H1 (cell line): ENCODE measurements around the gene RIPOR2. TPM values are rescaled to one million over a fixed set of nuclear protein-coding genes. Genes with fewer than 3 reads are reported as not detected.

Experiments used
- CTCF ChIA-PET: fragments of 300-600 bp; sonication (Branson Sonifier 250); formaldehyde crosslinking; loops from one replicate; lab custom pipeline; 2021; ENCODE audit not compliant: partially characterized antibody; lab: Charles Lee
- POLR2A ChIA-PET: fragments of 300-600 bp; sonication (Branson Sonifier 250); formaldehyde crosslinking; loops from one replicate; lab custom pipeline; 2021; ENCODE audit warnings: inconsistent platforms; ENCODE audit not compliant: partially characterized antibody; lab: Charles Lee
- DNase-seq, 2 experiments: peaks; one replicate each; pipeline versions ENCODE4 v3.0.0 to v3.0.0-alpha.2; 2010 to 2022; ENCODE audit warnings: low spot score in 2 of 2, low read depth in 1 of 2, mixed read lengths in 1 of 2
- FAIRE-seq: peaks from 2 replicates; lab custom pipeline; 2011; peaks lifted over from hg19 to GRCh38; lab: Jason Lieb, UNC
- H2AFZ ChIP-seq: 2 replicates; pipeline ENCODE4 v1.8.1; 2012; ENCODE audit warnings: low read length, inconsistent platforms
- H2AK5ac ChIP-seq: 2 replicates; pipeline ENCODE4 v1.6.1; 2013; ENCODE audit warnings: low read depth, low read length
- H2BK120ac ChIP-seq: replicated peaks from 2 replicates; pipeline ENCODE3; 2013; ENCODE audit warnings: low read depth, low read length, inconsistent platforms
- H2BK12ac ChIP-seq: 2 replicates; pipeline ENCODE4 v1.6.1; 2013; ENCODE audit warnings: low read depth, low read length
- H2BK15ac ChIP-seq: 2 replicates; pipeline ENCODE4 v1.6.1; 2013; ENCODE audit warnings: low read length
- H2BK20ac ChIP-seq: 2 replicates; pipeline ENCODE4 v1.6.1; 2013; ENCODE audit warnings: low read length
- H2BK5ac ChIP-seq: 2 replicates; pipeline ENCODE4 v1.6.1; 2013; ENCODE audit warnings: low read depth, low read length
- H3K14ac ChIP-seq: 2 replicates; pipeline ENCODE4 v1.6.1; 2013; ENCODE audit warnings: inconsistent platforms; ENCODE audit not compliant: insufficient read length
- H3K18ac ChIP-seq: 2 replicates; pipeline ENCODE4 v1.6.1; 2013; ENCODE audit warnings: low read length; ENCODE audit errors: extremely low read depth
- H3K23ac ChIP-seq: 2 replicates; pipeline ENCODE4 v1.6.1; 2013; ENCODE audit warnings: inconsistent platforms; ENCODE audit not compliant: insufficient read length
- H3K23me2 ChIP-seq: 2 replicates; pipeline ENCODE4 v1.6.1; 2013; ENCODE audit warnings: low read depth, low read length
- H3K27ac ChIP-seq: 2 replicates; pipeline ENCODE4 v1.6.1; 2011; ENCODE audit warnings: low read depth, low read length, inconsistent platforms
- H3K27me3 ChIP-seq, 4 experiments: replicated peaks in 1 of 4; 1 replicate in 1 of 4; 2 replicates in 3 of 4; pipeline versions ENCODE4 v1.6.1 to v1.8.1; 2011 to 2013; ENCODE audit warnings: low read length in 3 of 4, mild to moderate bottlenecking in 3 of 4, inconsistent platforms in 2 of 4, mixed read lengths in 2 of 4, moderate library complexity in 1 of 4; ENCODE audit not compliant: control insufficient read depth in 3 of 4, insufficient read depth in 3 of 4; ENCODE audit errors: extremely low read depth in 1 of 4
- H3K36me3 ChIP-seq, 4 experiments: 2 replicates each; pipeline versions ENCODE4 v1.6.1 to v1.8.1; 2011 to 2013; ENCODE audit warnings: mild to moderate bottlenecking in 4 of 4, low read length in 3 of 4, moderate library complexity in 2 of 4, control low read depth in 1 of 4, inconsistent platforms in 1 of 4; ENCODE audit not compliant: insufficient read depth in 4 of 4, control insufficient read depth in 2 of 4
- H3K4ac ChIP-seq: replicated peaks from 2 replicates; pipeline ENCODE3; 2013; ENCODE audit warnings: low read length, low read depth, mixed read lengths, inconsistent platforms; ENCODE audit not compliant: insufficient read length
- H3K4me1 ChIP-seq, 4 experiments: replicated peaks in 1 of 4; 1 replicate in 1 of 4; 2 replicates in 3 of 4; pipeline versions ENCODE4 v1.6.1 to v1.8.1; 2011 to 2013; ENCODE audit warnings: low read length in 3 of 4, inconsistent platforms in 2 of 4, mixed read lengths in 1 of 4; ENCODE audit not compliant: insufficient read depth in 4 of 4, control insufficient read depth in 3 of 4
- H3K4me2 ChIP-seq, 2 experiments: 2 replicates each; pipeline versions ENCODE4 v1.6.1 to v1.8.1; 2011 to 2013; ENCODE audit warnings: low read depth in 2 of 2, low read length in 2 of 2, control low read depth in 1 of 2, inconsistent platforms in 1 of 2, mild to moderate bottlenecking in 1 of 2; ENCODE audit not compliant: insufficient read depth in 1 of 2
- H3K4me3 ChIP-seq, 4 experiments: fragments of 200-600, 300-600 bp in 1 of 4; sonication (generic), shearing (Covaris generic), sonication (Bioruptor Twin) in 1 of 4; 2 replicates each; pipeline versions ENCODE4 v1.5.1 to v1.8.1; 2011 to 2016; ENCODE audit warnings: low read length in 4 of 4, low read depth in 3 of 4, control low read depth in 2 of 4, inconsistent platforms in 2 of 4, mild to moderate bottlenecking in 2 of 4, mixed read lengths in 1 of 4, moderate library complexity in 1 of 4; ENCODE audit not compliant: insufficient read depth in 2 of 4; ENCODE audit errors: extremely low read depth in 1 of 4
- H3K56ac ChIP-seq: replicated peaks from 2 replicates; pipeline ENCODE3; 2013; ENCODE audit warnings: low read depth, mild to moderate bottlenecking, mixed read lengths, low read length, inconsistent platforms; ENCODE audit not compliant: insufficient read length
- H3K79me1 ChIP-seq: 2 replicates; pipeline ENCODE4 v1.6.1; 2013; ENCODE audit warnings: low read depth, low read length, control low read depth
- H3K79me2 ChIP-seq, 2 experiments: 2 replicates each; pipeline versions ENCODE4 v1.6.1 to v1.8.1; 2012 to 2013; ENCODE audit warnings: low read length in 2 of 2, mild to moderate bottlenecking in 2 of 2, inconsistent platforms in 1 of 2; ENCODE audit not compliant: insufficient read depth in 2 of 2, control insufficient read depth in 1 of 2
- H3K9ac ChIP-seq, 4 experiments: replicated peaks in 1 of 4; 1 replicate in 1 of 4; 2 replicates in 3 of 4; pipeline versions ENCODE4 v1.6.1 to v1.8.1; 2011 to 2013; ENCODE audit warnings: low read depth in 3 of 4, low read length in 3 of 4, control low read depth in 2 of 4, mild to moderate bottlenecking in 2 of 4, moderate library complexity in 2 of 4, inconsistent platforms in 1 of 4; ENCODE audit errors: extremely low read depth in 1 of 4
- H3K9me3 ChIP-seq, 2 experiments: 2 replicates each; pipeline versions ENCODE4 v1.6.1 to v1.8.1; 2012 to 2013; ENCODE audit warnings: mild to moderate bottlenecking in 2 of 2, moderate library complexity in 2 of 2, control low read depth in 1 of 2, inconsistent platforms in 1 of 2, low read depth in 1 of 2, low read length in 1 of 2, mixed read lengths in 1 of 2; ENCODE audit not compliant: insufficient read depth in 2 of 2
- H4K20me1 ChIP-seq, 2 experiments: replicated peaks in 1 of 2; 2 replicates each; pipeline versions ENCODE3 to v1.8.1; 2011 to 2013; ENCODE audit warnings: inconsistent platforms in 2 of 2, low read length in 2 of 2, mild to moderate bottlenecking in 1 of 2; ENCODE audit not compliant: insufficient read depth in 2 of 2, control insufficient read depth in 1 of 2
- H4K5ac ChIP-seq: 2 replicates; pipeline ENCODE4 v1.6.1; 2013; ENCODE audit warnings: low read length, low read depth, mixed read lengths, inconsistent platforms; ENCODE audit not compliant: insufficient read length
- H4K8ac ChIP-seq: 2 replicates; pipeline ENCODE4 v1.8.0; 2013; ENCODE audit warnings: mild to moderate bottlenecking, moderate library complexity, low read length, inconsistent platforms; ENCODE audit not compliant: insufficient read depth; ENCODE audit errors: extremely low read depth
- H4K91ac ChIP-seq: replicated peaks from 2 replicates; pipeline ENCODE3; 2013; ENCODE audit warnings: low read length, mixed read lengths, inconsistent platforms; ENCODE audit not compliant: insufficient read length
- EP300 ChIP-seq, 2 experiments: IDR thresholded peaks; 1 replicate in 1 of 2; 2 replicates in 1 of 2; pipeline ENCODE4 v1.6.1; 2011 to 2012; ENCODE audit warnings: low read depth in 2 of 2, low read length in 2 of 2, mild to moderate bottlenecking in 2 of 2, borderline replicate concordance in 1 of 2, inconsistent platforms in 1 of 2, moderate library complexity in 1 of 2
- EZH2 ChIP-seq: fragments of 200-600 bp; sonication (generic); IDR thresholded peaks from 2 replicates; pipeline ENCODE4 v1.7.1; 2012; ENCODE audit warnings: low read depth, mild to moderate bottlenecking, moderate library complexity, low read length, inconsistent platforms; ENCODE audit not compliant: severe bottlenecking
- HDAC6 ChIP-seq: IDR thresholded peaks from one replicate; pipeline ENCODE4 v1.7.1; 2012; ENCODE audit warnings: low read depth, mild to moderate bottlenecking, inconsistent platforms, low read length, moderate library complexity
- JUN ChIP-seq: IDR thresholded peaks from 2 replicates; pipeline ENCODE4 v1.6.1; 2011; ENCODE audit warnings: low read depth, mild to moderate bottlenecking, improper control_type of control experiment, low read length
- RAD21 ChIP-seq, 2 experiments: IDR thresholded peaks in 1 of 2; conservative IDR thresholded peaks in 1 of 2; 2 replicates each; pipeline ENCODE4 v1.6.1; 2011; ENCODE audit warnings: low read depth in 2 of 2, low read length in 2 of 2, improper control_type of control experiment in 1 of 2, inconsistent platforms in 1 of 2, mild to moderate bottlenecking in 1 of 2, moderate library complexity in 1 of 2
- RNF2 ChIP-seq: fragments of 200-900, 300-1000 bp; sonication (generic); IDR thresholded peaks from 2 replicates; pipeline ENCODE4 v1.7.1; 2016; ENCODE audit warnings: borderline replicate concordance, low read depth, mild to moderate bottlenecking, antibody characterized with exemption, low read length; ENCODE audit not compliant: poor library complexity, severe bottlenecking; ENCODE audit errors: missing control alignments
- SAP30 ChIP-seq: fragments of 300-600 bp; sonication (generic); IDR thresholded peaks from 2 replicates; pipeline ENCODE4 v1.7.1; 2012; ENCODE audit warnings: low read length, moderate library complexity, mild to moderate bottlenecking, inconsistent platforms; ENCODE audit not compliant: insufficient read depth, insufficient replicate concordance
- SIX5 ChIP-seq: IDR thresholded peaks from 2 replicates; pipeline ENCODE4 v1.6.1; 2011; ENCODE audit warnings: mild to moderate bottlenecking, low read depth, low read length
- SUZ12 ChIP-seq: fragments of 200-600 bp; sonication (generic); IDR thresholded peaks from 2 replicates; pipeline ENCODE4 v1.6.1; 2012; ENCODE audit warnings: mild to moderate bottlenecking, inconsistent platforms, low read length, moderate library complexity, mixed read lengths
- TCF12 ChIP-seq: IDR thresholded peaks from 2 replicates; pipeline ENCODE4 v1.6.1; 2011; ENCODE audit warnings: low read depth, mild to moderate bottlenecking, low read length
- TEAD4 ChIP-seq: IDR thresholded peaks from 2 replicates; pipeline ENCODE4 v1.6.1; 2012; ENCODE audit warnings: low read depth, low read length, inconsistent platforms, mixed read lengths
- WGBS, 2 experiments: shearing (Covaris generic) in 1 of 2; methylation state at CpG; one replicate each; pipeline versions ENCODE4 v1.1.6 to v1.1.7; 2013 to 2015; ENCODE audit warnings: low lambda C conversion rate in 2 of 2, mixed read lengths in 2 of 2, inconsistent platforms in 1 of 2, low coverage in 1 of 2, missing lambda C conversion rate in 1 of 2; ENCODE audit not compliant: insufficient replicate concordance in 2 of 2, insufficient coverage in 1 of 2, insufficient read length in 1 of 2; ENCODE audit errors: extremely low coverage in 1 of 2, missing lambda C conversion rate in 1 of 2; 5-methylcytosine and 5-hydroxymethylcytosine counted together
- polyA plus RNA-seq, 7 experiments: library from polyadenylated mRNA; depleted of rRNA in 3 of 7; stranded (reverse) in 5 of 7; unstranded in 2 of 7; fragments of >200 nt in 5 of 7; fragments of 200-250 nt in 2 of 7; gene quantifications; 1 replicate in 5 of 7; 2 replicates in 1 of 7; 4 replicates in 1 of 7; pipeline versions ENCODE4 v1.2.1 to v1.2.3, GENCODE V29; 2011 to 2013; ENCODE audit warnings: missing spikeins in 2 of 7, mixed read lengths in 2 of 7
- total RNA-seq: library from RNA; stranded (reverse); fragmentation: NEBNext Ultra II Directional; extraction: Animal tissue kit (Norgen Biotek cat#: 25700); gene quantifications from 2 replicates; pipeline ENCODE4 v1.2.1, GENCODE V29; 2021
- TF ChIP-seq, protein P1 (sequence below): IDR thresholded peaks from 2 replicates; pipeline ENCODE4 v1.6.1; 2012; ENCODE audit warnings: inconsistent platforms

RIPOR2 gene
- total and polyA plus RNA-seq, 2 of the 8 experiments (the other 6 are each of a cell fraction or from before 2014, with no cell fraction given): 16.7 to 45.6 TPM

DNA sequence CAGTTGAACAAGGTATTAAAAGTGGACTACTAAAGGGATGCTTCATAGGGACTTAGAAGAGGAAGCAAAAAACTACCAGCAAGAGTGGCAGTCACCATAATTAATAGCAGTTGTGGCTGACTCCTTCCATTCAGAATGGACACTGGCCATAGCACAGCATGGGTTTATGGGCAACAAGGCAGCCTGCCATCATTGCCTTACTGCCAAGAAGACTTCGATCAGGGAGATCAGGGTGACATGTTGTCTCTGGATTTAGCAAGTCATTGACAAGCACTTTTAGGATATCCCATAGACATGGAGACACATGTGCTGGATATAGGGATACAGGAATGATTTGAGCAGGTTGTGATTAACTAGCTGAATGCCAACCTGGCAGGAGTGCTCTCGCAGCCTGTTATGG, 35.3 kb upstream of the RIPOR2 start:
- Histone ChIP-seq H3K27me3 (no peaks in the 10 kb centered on the region), H3K18ac (no peak overlapping the region), H3K14ac (no peak overlapping the region), H3K27ac (no peak overlapping the region), H3K9ac (no peak overlapping the region), H2BK15ac (no peak overlapping the region), H4K8ac (no peak overlapping the region), H3K4ac (no peak overlapping the region), H3K79me1 (no peaks in the 10 kb centered on the region), H3K4me3 (no peak overlapping the region), H3K56ac (no peak overlapping the region), H3K23ac (no peak overlapping the region), H3K23me2 (no peaks in the 10 kb centered on the region), H3K4me1 (peaks cover 0 to 7% (median 2%) of the 10 kb centered on the region in 4 experiments; a peak in 2 of 7 replicates), H3K36me3 (no peaks in the 10 kb centered on the region), H2BK20ac (peak overlapping the region; percentile 10; the same call in 1 of the 2 replicates), H3K79me2 (no peaks in the 10 kb centered on the region), H4K91ac (no peak overlapping the region), H2AFZ (no peak overlapping the region), H3K9me3 (no peaks in the 10 kb centered on the region), H2BK5ac (no peak overlapping the region), H2AK5ac (0 out of 2 replicates have a peak overlapping the region, but pooled peaks have one; percentile 4), H3K4me2 (no peak overlapping the region), H2BK12ac (no peak overlapping the region), H4K20me1 (no peaks in the 10 kb centered on the region), H2BK120ac (no peak overlapping the region), H4K5ac (no peak overlapping the region)
- CTCF ChIA-PET: interaction anchor here (0.8 to 3.2 kb wide), 4 partner anchors 9 to 47 kb away, joined by 3 to 11 read pairs (median 4); no protein-coding TSS in a partner anchor
- 90% methylated on average over 2 of the region's 2 CpGs; no CpG with 5 or more reads in 1 of the 2 experiments for WGBS, 2 experiments
- POLR2A ChIA-PET: interaction anchor here (1.8 kb wide), 1 partner anchor 9 kb away, joined by 7 read pairs; no protein-coding TSS in a partner anchor
- FAIRE-seq (no peak), DNase-seq (no peak)
- TF ChIP-seq TCF12 (no peak), EP300 (IDR thresholded peaks at IDR 0.05; ENCODE audit: borderline replicate concordance in 1 of 2, low read depth in 2 of 2, low read length in 2 of 2) (no peak), EZH2 (no peak), JUN (no peak), RAD21 (IDR thresholded peaks at IDR 0.05 in 1 of 2, conservative IDR thresholded peaks at IDR 0.05 in 1 of 2; ENCODE audit: low read depth in 2 of 2, low read length in 2 of 2) (no peak), SAP30 (no peak), SUZ12 (no peak), HDAC6 (no peak), RNF2 (no peak), TEAD4 (no peak), SIX5 (no peak)
- TF ChIP-seq, protein P1, sequence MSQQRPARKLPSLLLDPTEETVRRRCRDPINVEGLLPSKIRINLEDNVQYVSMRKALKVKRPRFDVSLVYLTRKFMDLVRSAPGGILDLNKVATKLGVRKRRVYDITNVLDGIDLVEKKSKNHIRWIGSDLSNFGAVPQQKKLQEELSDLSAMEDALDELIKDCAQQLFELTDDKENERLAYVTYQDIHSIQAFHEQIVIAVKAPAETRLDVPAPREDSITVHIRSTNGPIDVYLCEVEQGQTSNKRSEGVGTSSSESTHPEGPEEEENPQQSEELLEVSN: no peak
